ENCODE results near the gene FAM110A. TPM values are rescaled to one million over a fixed set of nuclear protein-coding genes. Genes with fewer than 3 reads are reported as not detected.

The FAM110A gene
- total and polyA plus RNA-seq, 2 donors (not counting 1 experiment from before 2014, with no cell fraction given) = 15.6 to 18.4 TPM

DNA sequence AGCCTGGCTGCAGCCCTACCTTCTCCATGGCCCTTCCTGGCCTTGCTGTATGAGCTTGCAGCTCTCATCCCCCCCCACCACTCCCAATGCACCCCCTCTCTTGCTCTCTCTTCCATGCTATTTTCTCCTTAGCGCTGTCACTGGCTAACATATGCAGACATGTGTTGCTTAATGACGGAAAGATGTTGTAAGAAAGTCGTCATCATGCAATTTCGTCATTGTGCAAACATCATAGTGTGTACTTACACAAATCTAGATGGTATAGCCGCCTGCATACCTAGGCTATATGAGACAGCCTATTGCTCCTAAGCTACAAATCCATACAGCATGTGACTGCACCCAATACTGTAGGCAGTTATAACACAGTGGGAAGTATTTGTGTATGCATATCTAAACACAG is 55.6 kb downstream of the FAM110A start:
- Histone ChIP-seq H3K9ac (ENCODE audit: low read length) (no peak overlapping the region), H3K9me3 (ENCODE audit: control extremely low read depth in 1 of 3, control insufficient read depth in 2 of 3, insufficient read depth in 1 of 3, low read length in 2 of 3) (no peaks in the 10 kb centered on the region), H3K27me3 (replicated peaks in 1 of 4; ENCODE audit: control extremely low read depth in 1 of 4, control insufficient read depth in 3 of 4, insufficient read depth in 4 of 4, low read length in 3 of 4) (peaks cover 0 to 13% (median 6%) of the 10 kb centered on the region in 4 experiments), H3K4me2 (replicated peaks; ENCODE audit: low read depth, low read length, poor library complexity, severe bottlenecking) (no peak overlapping the region), H4K20me1 (ENCODE audit: control insufficient read depth, insufficient read depth, low read length, poor library complexity, severe bottlenecking) (no peaks in the 10 kb centered on the region), H3K79me2 (ENCODE audit: control insufficient read depth, insufficient read depth, low read length) (no peaks in the 10 kb centered on the region), H3K4me1 (ENCODE audit: control insufficient read depth in 2 of 2, insufficient read depth in 2 of 2, low read length in 2 of 2) (peaks cover 13 to 29% of the 10 kb centered on the region in 2 donors), H3K27ac (ENCODE audit: low read length in 2 of 2) (no peak overlapping the region), H3K36me3 (replicated peaks in 1 of 2; ENCODE audit: control extremely low read depth in 1 of 2, control insufficient read depth in 1 of 2, extremely low read depth in 1 of 2, insufficient read depth in 2 of 2, low read length in 1 of 2) (no peaks in the 10 kb centered on the region), H3K4me3 (ENCODE audit: control extremely low read depth in 1 of 5, extremely low read depth in 1 of 5, insufficient read depth in 1 of 5, low read depth in 2 of 5, low read length in 4 of 5) (no peak overlapping the region), H2AFZ (ENCODE audit: insufficient read depth, low read depth, low read length, poor library complexity, severe bottlenecking) (no peak overlapping the region)
- CTCF ChIA-PET = no interaction called here
- no peak for ATAC-seq (ENCODE audit: low read depth)
- H3K4me3 Mint-ChIP-seq = no peak overlapping the region
- H3K27ac Mint-ChIP-seq = no peak overlapping the region
- WGBS (ENCODE audit: insufficient coverage) = 100% methylated on average over 1 of the region's 5 CpGs
- H3K4me1 Mint-ChIP-seq = peaks cover 29% of the 10 kb centered on the region
- DNase-seq = no peak
- TF ChIP-seq, protein P1, sequence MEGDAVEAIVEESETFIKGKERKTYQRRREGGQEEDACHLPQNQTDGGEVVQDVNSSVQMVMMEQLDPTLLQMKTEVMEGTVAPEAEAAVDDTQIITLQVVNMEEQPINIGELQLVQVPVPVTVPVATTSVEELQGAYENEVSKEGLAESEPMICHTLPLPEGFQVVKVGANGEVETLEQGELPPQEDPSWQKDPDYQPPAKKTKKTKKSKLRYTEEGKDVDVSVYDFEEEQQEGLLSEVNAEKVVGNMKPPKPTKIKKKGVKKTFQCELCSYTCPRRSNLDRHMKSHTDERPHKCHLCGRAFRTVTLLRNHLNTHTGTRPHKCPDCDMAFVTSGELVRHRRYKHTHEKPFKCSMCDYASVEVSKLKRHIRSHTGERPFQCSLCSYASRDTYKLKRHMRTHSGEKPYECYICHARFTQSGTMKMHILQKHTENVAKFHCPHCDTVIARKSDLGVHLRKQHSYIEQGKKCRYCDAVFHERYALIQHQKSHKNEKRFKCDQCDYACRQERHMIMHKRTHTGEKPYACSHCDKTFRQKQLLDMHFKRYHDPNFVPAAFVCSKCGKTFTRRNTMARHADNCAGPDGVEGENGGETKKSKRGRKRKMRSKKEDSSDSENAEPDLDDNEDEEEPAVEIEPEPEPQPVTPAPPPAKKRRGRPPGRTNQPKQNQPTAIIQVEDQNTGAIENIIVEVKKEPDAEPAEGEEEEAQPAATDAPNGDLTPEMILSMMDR (IDR thresholded peaks at IDR 0.05) = no peak
- TF ChIP-seq EZH2 (IDR thresholded peaks at IDR 0.05; ENCODE audit: borderline replicate concordance, insufficient read depth, low read depth, low read length, poor library complexity, severe bottlenecking) = no peak
- POLR2A ChIA-PET = no interaction called here
- no peaks in the 10 kb centered on the region for H3K9me3 Mint-ChIP-seq (ENCODE audit: insufficient read depth)
- intact Hi-C loops (cut with micrococcal nuclease) = no loop called here
- peaks cover 57% of the 10 kb centered on the region for H3K27me3 Mint-ChIP-seq

DNA sequence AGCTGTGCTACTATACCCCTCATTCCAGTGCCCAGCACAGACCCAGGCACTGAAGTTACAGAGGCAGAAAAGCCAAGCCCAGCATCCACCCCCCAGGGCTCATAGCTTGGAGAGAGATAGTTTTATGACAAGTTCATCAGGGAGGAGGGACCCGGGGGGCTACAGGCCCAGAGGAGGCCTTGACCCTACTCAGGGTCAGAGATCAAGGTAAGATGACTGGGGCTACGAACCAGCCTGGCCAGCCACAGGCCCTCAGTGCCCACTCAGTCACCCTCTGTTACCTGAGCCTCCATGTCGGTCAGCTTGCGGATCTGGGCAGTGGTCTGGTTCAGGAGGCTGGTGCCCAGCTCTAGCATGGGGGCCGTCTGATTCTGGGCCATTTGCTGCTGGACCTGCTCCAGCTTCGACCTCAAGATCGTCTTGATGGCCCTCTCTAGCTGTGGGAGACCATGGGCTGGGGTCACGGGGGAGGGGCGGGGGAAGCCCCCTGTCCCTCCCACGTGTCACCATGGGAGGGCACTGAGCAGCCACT is 56.5 kb downstream of the FAM110A start:
- peaks cover 0 to 12% (median 5%) of the 10 kb centered on the region in 4 experiments for H3K27me3 ChIP-seq (replicated peaks in 1 of 4; ENCODE audit: control extremely low read depth in 1 of 4, control insufficient read depth in 3 of 4, insufficient read depth in 4 of 4, low read length in 3 of 4)
- no peak overlapping the region for H3K9ac ChIP-seq (ENCODE audit: low read length)
- TF ChIP-seq, protein P1 (IDR thresholded peaks at IDR 0.05) = no peak
- TF ChIP-seq EZH2 (IDR thresholded peaks at IDR 0.05; ENCODE audit: borderline replicate concordance, insufficient read depth, low read depth, low read length, poor library complexity, severe bottlenecking) = no peak
- H3K4me2 ChIP-seq (replicated peaks; ENCODE audit: low read depth, low read length, poor library complexity, severe bottlenecking) = no peak overlapping the region
- no peak overlapping the region for H2AFZ ChIP-seq (ENCODE audit: insufficient read depth, low read depth, low read length, poor library complexity, severe bottlenecking)
- no peak for ATAC-seq (ENCODE audit: low read depth)
- no peak overlapping the region for H3K4me3 Mint-ChIP-seq
- WGBS (ENCODE audit: insufficient coverage) = 84% methylated on average over 10 of the region's 10 CpGs
- H3K36me3 ChIP-seq (replicated peaks in 1 of 2; ENCODE audit: control extremely low read depth in 1 of 2, control insufficient read depth in 1 of 2, extremely low read depth in 1 of 2, insufficient read depth in 2 of 2, low read length in 1 of 2) = no peaks in the 10 kb centered on the region
- H3K79me2 ChIP-seq (ENCODE audit: control insufficient read depth, insufficient read depth, low read length) = no peaks in the 10 kb centered on the region
- H3K27ac Mint-ChIP-seq = no peak overlapping the region
- ChIA-PET POLR2A (no interaction called here), CTCF (interaction anchor here (1.0 kb wide), 1 partner anchor 66 kb away, joined by 4 read pairs; no protein-coding TSS in a partner anchor)
- no peaks in the 10 kb centered on the region for H3K9me3 Mint-ChIP-seq (ENCODE audit: insufficient read depth)
- H3K4me3 ChIP-seq (ENCODE audit: control extremely low read depth in 1 of 5, extremely low read depth in 1 of 5, insufficient read depth in 1 of 5, low read depth in 2 of 5, low read length in 4 of 5) = no peak overlapping the region
- H3K4me1 ChIP-seq (ENCODE audit: control insufficient read depth in 2 of 2, insufficient read depth in 2 of 2, low read length in 2 of 2) = peaks cover 12 to 29% of the 10 kb centered on the region in 2 donors
- no peak overlapping the region for H3K27ac ChIP-seq (ENCODE audit: low read length in 2 of 2)
- no peak for DNase-seq
- peaks cover 53% of the 10 kb centered on the region for H3K27me3 Mint-ChIP-seq
- no peaks in the 10 kb centered on the region for H3K9me3 ChIP-seq (ENCODE audit: control extremely low read depth in 1 of 3, control insufficient read depth in 2 of 3, insufficient read depth in 1 of 3, low read length in 2 of 3)
- H3K4me1 Mint-ChIP-seq = peaks cover 29% of the 10 kb centered on the region
- intact Hi-C loops (cut with micrococcal nuclease) = no loop called here
- H4K20me1 ChIP-seq (ENCODE audit: control insufficient read depth, insufficient read depth, low read length, poor library complexity, severe bottlenecking) = no peaks in the 10 kb centered on the region

Measured in B cell (primary cell).